Omental fat pad (tissue), 4 donors: ENCODE results near the gene RNASE4. TPM values are rescaled to one million over a fixed set of nuclear protein-coding genes. Genes with fewer than 3 reads are reported as not detected.
"Not testable (repeated sequence)": the region's sequence is repeated elsewhere in the genome, so short reads cannot be mapped to it uniquely, and the experiment has no call there.

Experiments
- ATAC-seq: fragments of 150-250 bp; one replicate; pipeline ENCODE4 v1.9.1; 2016; ENCODE audit warnings: mild to moderate bottlenecking, moderate library complexity; ENCODE audit not compliant: low FRiP score
- DNase-seq: peaks from one replicate; pipeline ENCODE4 v3.0.0-alpha.2; 2019; ENCODE audit warnings: low spot score
- total RNA-seq, 4 donors: library from RNA; depleted of rRNA; stranded (reverse); fragments of >200 nt; gene quantifications; one replicate each; pipeline ENCODE4 v1.1.0, GENCODE V29; 2016
- TF ChIP-seq, protein P1 (sequence below), 3 donors: fragments of 450-650 bp; IDR thresholded peaks; one replicate each; pipeline ENCODE4 v1.5.1; 2016 to 2017; ENCODE audit warnings: antibody characterized with exemption in 3 of 3, mild to moderate bottlenecking in 3 of 3, moderate library complexity in 2 of 3

Gene RNASE4
- total RNA-seq, 4 donors from 2014 or later: 115 to 280 (median 181) TPM

- TF ChIP-seq, protein P1, sequence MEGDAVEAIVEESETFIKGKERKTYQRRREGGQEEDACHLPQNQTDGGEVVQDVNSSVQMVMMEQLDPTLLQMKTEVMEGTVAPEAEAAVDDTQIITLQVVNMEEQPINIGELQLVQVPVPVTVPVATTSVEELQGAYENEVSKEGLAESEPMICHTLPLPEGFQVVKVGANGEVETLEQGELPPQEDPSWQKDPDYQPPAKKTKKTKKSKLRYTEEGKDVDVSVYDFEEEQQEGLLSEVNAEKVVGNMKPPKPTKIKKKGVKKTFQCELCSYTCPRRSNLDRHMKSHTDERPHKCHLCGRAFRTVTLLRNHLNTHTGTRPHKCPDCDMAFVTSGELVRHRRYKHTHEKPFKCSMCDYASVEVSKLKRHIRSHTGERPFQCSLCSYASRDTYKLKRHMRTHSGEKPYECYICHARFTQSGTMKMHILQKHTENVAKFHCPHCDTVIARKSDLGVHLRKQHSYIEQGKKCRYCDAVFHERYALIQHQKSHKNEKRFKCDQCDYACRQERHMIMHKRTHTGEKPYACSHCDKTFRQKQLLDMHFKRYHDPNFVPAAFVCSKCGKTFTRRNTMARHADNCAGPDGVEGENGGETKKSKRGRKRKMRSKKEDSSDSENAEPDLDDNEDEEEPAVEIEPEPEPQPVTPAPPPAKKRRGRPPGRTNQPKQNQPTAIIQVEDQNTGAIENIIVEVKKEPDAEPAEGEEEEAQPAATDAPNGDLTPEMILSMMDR (IDR thresholded peaks at IDR 0.05): no peak
Measured at GRCh38 chr14:20661197-20661596, 23.2 kb upstream of the RNASE4 start.

DNA sequence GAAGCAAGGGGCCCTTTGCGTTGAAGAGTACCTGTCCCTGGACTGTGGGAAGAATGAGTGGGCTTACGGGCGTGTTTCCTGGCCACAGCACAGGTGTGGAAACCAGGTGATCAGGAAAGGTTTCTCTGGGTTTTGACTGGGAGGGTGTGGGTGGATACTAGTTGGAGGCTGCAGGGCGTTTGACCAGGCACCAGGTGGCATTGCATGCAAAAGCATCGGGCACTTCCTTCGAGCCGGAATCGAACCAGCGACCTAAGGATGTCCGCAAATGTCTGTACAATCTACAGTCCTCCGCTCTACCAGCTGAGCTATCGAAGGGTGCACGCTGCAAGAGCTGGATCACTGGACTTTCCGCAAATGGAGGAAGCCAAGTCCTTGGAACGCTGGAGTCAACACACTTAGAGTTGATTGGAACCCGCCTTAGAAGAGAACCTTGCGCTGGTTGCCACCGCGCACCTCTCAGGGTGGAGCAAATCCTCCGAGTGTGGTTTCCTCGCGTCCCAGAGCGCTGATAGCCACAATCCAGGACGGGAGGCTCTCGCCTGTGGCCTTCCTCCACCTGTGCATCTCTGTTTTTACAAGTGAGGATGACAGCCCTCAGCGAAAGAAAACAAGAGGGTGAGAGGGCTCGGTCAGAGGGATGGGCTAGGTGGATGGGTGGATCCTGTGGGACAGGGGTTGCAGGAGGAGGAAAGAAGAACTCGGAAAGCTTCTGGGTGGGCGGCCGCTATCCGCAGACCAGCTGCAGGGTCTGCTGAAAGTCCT lies 21.2 kb upstream of the RNASE4 start:
- TF ChIP-seq, protein P1 (IDR thresholded peaks at IDR 0.05): no peak
- ATAC-seq (peak; percentile 47), DNase-seq (no peak)

More at GRCh38 chr14:20661197-20661596, 23.2 kb upstream of the RNASE4 start:
- ATAC-seq (no peak), DNase-seq (no peak)

DNA sequence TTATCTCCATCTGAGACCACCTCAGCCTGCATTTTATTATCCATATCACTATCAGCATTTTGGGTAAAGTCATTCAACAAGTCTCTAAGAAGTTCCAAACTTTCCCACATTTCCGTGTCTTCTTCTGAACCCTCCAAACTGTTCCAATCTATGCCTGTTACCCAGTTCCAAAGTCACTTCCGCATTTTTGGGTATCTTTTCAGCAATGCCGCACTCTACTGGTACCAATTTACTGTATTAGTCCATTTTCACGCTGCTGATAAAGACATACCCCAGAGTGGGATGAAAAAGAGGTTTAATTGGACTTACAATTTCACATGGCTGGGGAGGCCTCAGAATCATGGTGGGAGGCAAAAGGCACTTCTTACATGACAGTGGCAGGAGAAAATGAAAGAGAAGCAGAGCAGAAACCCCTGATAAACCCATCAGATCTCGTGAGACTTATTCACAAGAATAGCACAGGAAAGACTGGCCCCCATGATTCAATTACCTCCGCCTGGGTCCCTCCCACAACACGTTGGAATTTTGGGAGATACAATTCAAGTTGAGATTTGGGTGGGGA lies 17.9 kb upstream of the RNASE4 start:
- not testable (repeated sequence) for DNase-seq, ATAC-seq

- ATAC-seq (no peak), DNase-seq (no peak)
- TF ChIP-seq, protein P1 (IDR thresholded peaks at IDR 0.05): no peak
Measured at GRCh38 chr14:20667957-20668356, 16.4 kb upstream of the RNASE4 start.

GRCh38 chr14:20668969-20669368 lies 15.4 kb upstream of the RNASE4 start:
- TF ChIP-seq, protein P1 (IDR thresholded peaks at IDR 0.05): no peak
- ATAC-seq (no peak), DNase-seq (no peak)

- TF ChIP-seq, protein P1 (IDR thresholded peaks at IDR 0.05): no peak
- DNase-seq (no peak), ATAC-seq (no peak)
Measured at GRCh38 chr14:20671597-20672283, 12.6 kb upstream of the RNASE4 start.

GRCh38 chr14:20675669-20676068 lies 8.7 kb upstream of the RNASE4 start:
- no peak for DNase-seq
- TF ChIP-seq, protein P1 (IDR thresholded peaks at IDR 0.05): no peak
- ATAC-seq: no peak
